ENCODE measurements around the gene KIRREL2. TPM values are rescaled to one million over a fixed set of nuclear protein-coding genes. Genes with fewer than 3 reads are reported as not detected.

The KIRREL2 gene
- total RNA-seq, 1 experiment from 2014 or later: 3.1 TPM

DNA sequence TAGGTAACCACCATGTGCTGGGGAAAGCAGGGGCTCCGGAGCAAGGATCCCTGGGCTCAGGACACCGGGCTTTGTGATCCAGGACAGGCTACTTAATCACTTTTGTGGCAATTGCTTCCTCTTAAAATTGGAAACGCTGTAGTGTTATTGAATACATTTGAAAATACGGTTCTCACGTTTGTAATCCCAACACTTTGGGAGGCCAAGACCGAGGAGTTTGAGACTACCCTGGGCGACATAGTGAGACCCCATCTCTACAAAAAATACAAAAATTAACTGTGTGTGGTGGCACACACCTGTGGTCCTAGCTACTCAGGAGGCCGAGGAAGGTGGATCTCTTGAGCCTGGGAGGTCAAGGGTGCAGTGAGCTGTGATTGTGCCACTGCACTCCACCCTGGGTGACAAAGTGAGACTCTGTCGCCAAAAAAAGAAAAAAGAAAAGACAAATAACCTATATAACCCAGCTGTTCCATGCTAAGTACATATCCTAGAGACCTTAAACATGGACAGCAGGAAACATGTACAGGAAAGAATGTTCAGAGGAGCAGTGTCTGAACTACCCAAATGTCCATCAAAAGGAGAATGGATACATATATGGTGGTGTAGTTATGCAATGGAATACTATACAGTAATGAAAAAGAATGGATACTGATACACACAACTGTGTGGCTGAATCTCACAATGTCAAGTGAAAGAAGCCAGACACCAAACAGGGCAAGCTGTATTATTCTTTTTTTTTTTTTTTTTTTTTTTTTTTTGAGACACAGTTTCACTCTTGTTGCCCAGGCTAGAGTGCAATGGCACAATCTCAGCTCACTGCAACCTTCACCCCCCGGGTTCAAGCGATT, 43.4 kb upstream of the KIRREL2 start:
- Histone ChIP-seq H3K27ac (ENCODE audit: insufficient read length, low read depth, low read length) (no peak overlapping the region), H3K23ac (ENCODE audit: insufficient read length, low read depth, low read length) (no peak overlapping the region), H3K9ac (ENCODE audit: extremely low read depth, insufficient read length, low read length) (no peak overlapping the region), H2AFZ (ENCODE audit: low read length) (no peak overlapping the region), H3K9me3 (ENCODE audit: control insufficient read depth, low read depth, low read length) (no peaks in the 10 kb centered on the region), H3K18ac (ENCODE audit: insufficient read length, low read depth, low read length) (no peak overlapping the region), H4K5ac (ENCODE audit: insufficient read length, low read depth, low read length) (no peak overlapping the region), H3K79me2 (ENCODE audit: insufficient read depth, low read length) (no peaks in the 10 kb centered on the region), H3K27me3 (ENCODE audit: insufficient read depth, low read length) (no peaks in the 10 kb centered on the region), H3T11ph (ENCODE audit: low read length) (no peak overlapping the region), H2BK20ac (ENCODE audit: low read depth, low read length, poor library complexity, severe bottlenecking) (no peak overlapping the region), H2BK5ac (ENCODE audit: insufficient read length, low read length) (no peak overlapping the region), H2AK5ac (ENCODE audit: insufficient read length, low read length) (no peak overlapping the region), H3K23me2 (ENCODE audit: insufficient read length, low read depth, low read length, poor library complexity, severe bottlenecking) (no peaks in the 10 kb centered on the region), H3K4ac (ENCODE audit: low read depth, low read length) (no peak overlapping the region), H2BK12ac (ENCODE audit: insufficient read length, low read depth, low read length) (no peak overlapping the region), H2BK120ac (ENCODE audit: low read depth, low read length, poor library complexity, severe bottlenecking) (no peak overlapping the region), H3K79me1 (ENCODE audit: insufficient read depth, low read depth, low read length, poor library complexity, severe bottlenecking) (no peaks in the 10 kb centered on the region), H4K20me1 (ENCODE audit: control insufficient read depth, insufficient read depth, insufficient read length) (no peaks in the 10 kb centered on the region), H3K4me1 (ENCODE audit: insufficient read depth, low read length) (no peaks in the 10 kb centered on the region), H4K8ac (replicated peaks; ENCODE audit: insufficient read length, low read depth, low read length) (no peak overlapping the region), H3K14ac (ENCODE audit: insufficient read depth, low read length) (no peak overlapping the region), H4K91ac (ENCODE audit: insufficient read length, low read depth, low read length) (no peak overlapping the region), H2BK15ac (ENCODE audit: low read depth, low read length) (no peak overlapping the region), H3K56ac (ENCODE audit: insufficient read length, low read depth, low read length) (no peak overlapping the region), H3K4me2 (ENCODE audit: insufficient read depth, insufficient read length, low read length) (no peak overlapping the region)
- Mint-ChIP-seq H3K27me3 (ENCODE audit: low read depth) (peaks cover 18% of the 10 kb centered on the region), H3K4me1 (peaks cover 9 to 16% of the 10 kb centered on the region in 2 experiments), H3K4me3 (no peak overlapping the region), H3K27ac (no peak overlapping the region), H3K36me3 (ENCODE audit: insufficient read depth in 1 of 3, low read depth in 3 of 3) (no peaks in the 10 kb centered on the region), H3K9me3 (peaks cover 2 to 3% of the 10 kb centered on the region in 2 experiments; a peak in 2 of 5 replicates)
- no peak for TF ChIP-seq CTCF (conservative IDR thresholded peaks at IDR 0.05)
- no peak for DNase-seq
- no CpG with 5 or more reads among the region's 11 CpGs for WGBS (ENCODE audit: extremely low coverage, insufficient read length, low lambda C conversion rate)
